ENCODE data around the gene GMCL2.

The GMCL2 gene

GRCh38 chr5:178187014-178187413, at the start of gene GMCL2:
Gene GMCL2 (minus strand): TSS chr5:178187371. CDS start chr5:178187299, 72 bp downstream.
- Histone ChIP-seq H3K9ac (ENCODE audit: low read length) (no peak within 1 kb of the TSS), H3K4me1 (ENCODE audit: insufficient read depth, low read length) (no peaks in the 10 kb centered on the region), H3K9me3 (ENCODE audit: low read length) (no peaks in the 10 kb centered on the region), H3K27me3 (ENCODE audit: control insufficient read depth in 1 of 2, insufficient read depth in 2 of 2, low read length in 2 of 2) (peaks cover 0 to 5% of the 10 kb centered on the region in 2 donors), H3K27ac (ENCODE audit: low read depth, low read length) (no peak within 1 kb of the TSS), H3K36me3 (ENCODE audit: insufficient read depth, low read length) (no peaks in the 10 kb centered on the region), H3K4me3 (ENCODE audit: low read depth in 1 of 2, low read length in 2 of 2) (no peak within 1 kb of the TSS)

- H3K9me3 ChIP-seq (ENCODE audit: low read length), result no peaks in the 10 kb centered on the region
- no peak overlapping the region for H3K27ac ChIP-seq (ENCODE audit: low read depth, low read length)
- no peaks in the 10 kb centered on the region for H3K36me3 ChIP-seq (ENCODE audit: insufficient read depth, low read length)
- no peak overlapping the region for H3K4me3 ChIP-seq (ENCODE audit: low read depth in 1 of 2, low read length in 2 of 2)
- H3K4me1 ChIP-seq (ENCODE audit: insufficient read depth, low read length), result peaks cover 5% of the 10 kb centered on the region
- no peak overlapping the region for H3K9ac ChIP-seq (ENCODE audit: low read length)
- H3K27me3 ChIP-seq (ENCODE audit: control insufficient read depth in 1 of 2, insufficient read depth in 2 of 2, low read length in 2 of 2), result no peaks in the 10 kb centered on the region
Observed at GRCh38 chr5:178236679-178237078, 49.5 kb upstream of the GMCL2 start.

GRCh38 chr5:178236126-178236525, 49.0 kb upstream of the GMCL2 start:
- H3K4me3 ChIP-seq (ENCODE audit: low read depth in 1 of 2, low read length in 2 of 2), result no peak overlapping the region
- no peaks in the 10 kb centered on the region for H3K36me3 ChIP-seq (ENCODE audit: insufficient read depth, low read length)
- no peak overlapping the region for H3K9ac ChIP-seq (ENCODE audit: low read length)
- no peaks in the 10 kb centered on the region for H3K9me3 ChIP-seq (ENCODE audit: low read length)
- H3K27me3 ChIP-seq (ENCODE audit: control insufficient read depth in 1 of 2, insufficient read depth in 2 of 2, low read length in 2 of 2), result no peaks in the 10 kb centered on the region
- H3K27ac ChIP-seq (ENCODE audit: low read depth, low read length), result no peak overlapping the region
- peaks cover 10% of the 10 kb centered on the region for H3K4me1 ChIP-seq (ENCODE audit: insufficient read depth, low read length)

- H3K4me3 ChIP-seq (ENCODE audit: low read depth in 1 of 2, low read length in 2 of 2), result no peak overlapping the region
- no peak overlapping the region for H3K9ac ChIP-seq (ENCODE audit: low read length)
- H3K27ac ChIP-seq (ENCODE audit: low read depth, low read length), result no peak overlapping the region
- H3K9me3 ChIP-seq (ENCODE audit: low read length), result no peaks in the 10 kb centered on the region
- H3K27me3 ChIP-seq (ENCODE audit: control insufficient read depth in 1 of 2, insufficient read depth in 2 of 2, low read length in 2 of 2), result no peaks in the 10 kb centered on the region
- peaks cover 16% of the 10 kb centered on the region for H3K4me1 ChIP-seq (ENCODE audit: insufficient read depth, low read length)
- H3K36me3 ChIP-seq (ENCODE audit: insufficient read depth, low read length), result peaks cover under 1% of the 10 kb centered on the region
Observed at GRCh38 chr5:178235588-178235974, 48.4 kb upstream of the GMCL2 start.

- H3K4me1 ChIP-seq (ENCODE audit: insufficient read depth, low read length), result peaks cover 22% of the 10 kb centered on the region
- no peaks in the 10 kb centered on the region for H3K27me3 ChIP-seq (ENCODE audit: control insufficient read depth in 1 of 2, insufficient read depth in 2 of 2, low read length in 2 of 2)
- H3K9ac ChIP-seq (ENCODE audit: low read length), result no peak overlapping the region
- H3K27ac ChIP-seq (ENCODE audit: low read depth, low read length), result no peak overlapping the region
- H3K4me3 ChIP-seq (ENCODE audit: low read depth in 1 of 2, low read length in 2 of 2), result no peak overlapping the region
- H3K9me3 ChIP-seq (ENCODE audit: low read length), result no peaks in the 10 kb centered on the region
- H3K36me3 ChIP-seq (ENCODE audit: insufficient read depth, low read length), result peaks cover 7% of the 10 kb centered on the region
Observed at GRCh38 chr5:178234750-178235587, 47.8 kb upstream of the GMCL2 start.

GRCh38 chr5:178234121-178234749, 47.1 kb upstream of the GMCL2 start:
- H3K27me3 ChIP-seq (ENCODE audit: control insufficient read depth in 1 of 2, insufficient read depth in 2 of 2, low read length in 2 of 2), result no peaks in the 10 kb centered on the region
- peaks cover 24% of the 10 kb centered on the region for H3K4me1 ChIP-seq (ENCODE audit: insufficient read depth, low read length)
- H3K9me3 ChIP-seq (ENCODE audit: low read length), result no peaks in the 10 kb centered on the region
- no peak overlapping the region for H3K9ac ChIP-seq (ENCODE audit: low read length)
- no peak overlapping the region for H3K4me3 ChIP-seq (ENCODE audit: low read depth in 1 of 2, low read length in 2 of 2)
- H3K27ac ChIP-seq (ENCODE audit: low read depth, low read length), result no peak overlapping the region
- peaks cover 14% of the 10 kb centered on the region for H3K36me3 ChIP-seq (ENCODE audit: insufficient read depth, low read length)

- Histone ChIP-seq H3K9ac (ENCODE audit: low read length) (no peak overlapping the region), H3K4me1 (ENCODE audit: insufficient read depth, low read length) (peaks cover 24% of the 10 kb centered on the region), H3K9me3 (ENCODE audit: low read length) (no peaks in the 10 kb centered on the region), H3K4me3 (ENCODE audit: low read depth in 1 of 2, low read length in 2 of 2) (peak overlapping the region; percentile 86 to 99), H3K36me3 (ENCODE audit: insufficient read depth, low read length) (peaks cover 24% of the 10 kb centered on the region), H3K27me3 (ENCODE audit: control insufficient read depth in 1 of 2, insufficient read depth in 2 of 2, low read length in 2 of 2) (no peaks in the 10 kb centered on the region), H3K27ac (ENCODE audit: low read depth, low read length) (peak overlapping the region; percentile 97)
Observed at GRCh38 chr5:178232920-178233429, 45.8 kb upstream of the GMCL2 start.

- H3K36me3 ChIP-seq (ENCODE audit: insufficient read depth, low read length), result peaks cover 29% of the 10 kb centered on the region
- H3K4me1 ChIP-seq (ENCODE audit: insufficient read depth, low read length), result peaks cover 24% of the 10 kb centered on the region
- peak within 1 kb of the TSS; percentile 85 for H3K9ac ChIP-seq (ENCODE audit: low read length)
- no peaks in the 10 kb centered on the region for H3K9me3 ChIP-seq (ENCODE audit: low read length)
- H3K27ac ChIP-seq (ENCODE audit: low read depth, low read length), result peak within 1 kb of the TSS; percentile 97
- H3K27me3 ChIP-seq (ENCODE audit: control insufficient read depth in 1 of 2, insufficient read depth in 2 of 2, low read length in 2 of 2), result no peaks in the 10 kb centered on the region
- H3K4me3 ChIP-seq (ENCODE audit: low read depth in 1 of 2, low read length in 2 of 2), result peak within 1 kb of the TSS; percentile 86 to 99
Observed at GRCh38 chr5:178232124-178232919, 45.2 kb upstream of the GMCL2 start, which contains the start of gene PHYKPL. Gene PHYKPL (minus strand): TSS chr5:178232802. CDS start chr5:178232550, 252 bp downstream.

GRCh38 chr5:178231539-178232123, 44.5 kb upstream of the GMCL2 start:
- Histone ChIP-seq H3K9ac (ENCODE audit: low read length) (peak overlapping the region; percentile 85), H3K9me3 (ENCODE audit: low read length) (no peaks in the 10 kb centered on the region), H3K27ac (ENCODE audit: low read depth, low read length) (peak overlapping the region; percentile 97), H3K36me3 (ENCODE audit: insufficient read depth, low read length) (peaks cover 34% of the 10 kb centered on the region), H3K27me3 (ENCODE audit: control insufficient read depth in 1 of 2, insufficient read depth in 2 of 2, low read length in 2 of 2) (no peaks in the 10 kb centered on the region), H3K4me1 (ENCODE audit: insufficient read depth, low read length) (peaks cover 24% of the 10 kb centered on the region), H3K4me3 (ENCODE audit: low read depth in 1 of 2, low read length in 2 of 2) (peak overlapping the region; percentile 86 to 99)

- Histone ChIP-seq H3K27ac (ENCODE audit: low read depth, low read length) (no peak overlapping the region), H3K27me3 (ENCODE audit: control insufficient read depth in 1 of 2, insufficient read depth in 2 of 2, low read length in 2 of 2) (no peaks in the 10 kb centered on the region), H3K9ac (ENCODE audit: low read length) (peak overlapping the region; percentile 85), H3K4me3 (ENCODE audit: low read depth in 1 of 2, low read length in 2 of 2) (peak overlapping the region; percentile 86 to 99), H3K9me3 (ENCODE audit: low read length) (no peaks in the 10 kb centered on the region), H3K36me3 (ENCODE audit: insufficient read depth, low read length) (peaks cover 34% of the 10 kb centered on the region), H3K4me1 (ENCODE audit: insufficient read depth, low read length) (peaks cover 24% of the 10 kb centered on the region)
Observed at GRCh38 chr5:178230879-178231538, 43.8 kb upstream of the GMCL2 start.

Measured in muscle layer of colon (tissue), 2 donors.